Activated T-helper 9 cell treated with anti-CD3 and anti-CD28 coated beads, Interleukin-2, amount 50 U/mL, for 16 hours (primary cell): Measurements from ENCODE around the gene GJD4.

Source experiments
- DNase-seq: peaks from one replicate; pipeline ENCODE4 v3.0.0-alpha.2; 2020; ENCODE audit warnings: low read depth

The GJD4 gene

GRCh38 chr10:35579116-35579515, 26.0 kb upstream of the GJD4 start:
- no peak for DNase-seq

GRCh38 chr10:35579726-35580422, 25.3 kb upstream of the GJD4 start:
- DNase-seq: no peak

GRCh38 chr10:35580423-35580770, 24.7 kb upstream of the GJD4 start:
- DNase-seq: no peak

- DNase-seq: no peak
These were observed 23.5 kb upstream of the GJD4 start for GRCh38 chr10:35581655-35582054.

- no peak for DNase-seq
These were observed 20.2 kb upstream of the GJD4 start for GRCh38 chr10:35584946-35585345.

GRCh38 chr10:35585356-35585755, 19.8 kb upstream of the GJD4 start:
- no peak for DNase-seq

- DNase-seq: no peak
These were observed 19.1 kb upstream of the GJD4 start for GRCh38 chr10:35585903-35586535.

GRCh38 chr10:35588836-35589235, 16.3 kb upstream of the GJD4 start:
- no peak for DNase-seq

GRCh38 chr10:35592441-35592840, 12.7 kb upstream of the GJD4 start:
- DNase-seq: no peak

- DNase-seq: no peak
These were observed 10.7 kb upstream of the GJD4 start for GRCh38 chr10:35594115-35595079.

- no peak for DNase-seq
These were observed 10.0 kb upstream of the GJD4 start for GRCh38 chr10:35595106-35595505.

GRCh38 chr10:35598379-35598778, 6.8 kb upstream of the GJD4 start:
- no peak for DNase-seq

GRCh38 chr10:35600193-35600592, 4.9 kb upstream of the GJD4 start:
- no peak for DNase-seq

- DNase-seq: no peak
These were observed 1.3 kb downstream of the GJD4 start for GRCh38 chr10:35606430-35606829.

- no peak for DNase-seq
These were observed 2.6 kb downstream of the GJD4 start for GRCh38 chr10:35607475-35608327.

- DNase-seq: no peak
These were observed 3.2 kb downstream of the GJD4 start for GRCh38 chr10:35608328-35608672.

- no peak for DNase-seq
These were observed 6.6 kb downstream of the GJD4 start for GRCh38 chr10:35611750-35612149.

GRCh38 chr10:35612385-35613106, 7.4 kb downstream of the GJD4 start:
- no peak for DNase-seq

- no peak for DNase-seq
These were observed 7.9 kb downstream of the GJD4 start for GRCh38 chr10:35613107-35613440.

GRCh38 chr10:35613597-35614226, 8.6 kb downstream of the GJD4 start:
- no peak for DNase-seq

- no peak for DNase-seq
These were observed 9.2 kb downstream of the GJD4 start for GRCh38 chr10:35614312-35614711.
